GM21717 (cell line): ENCODE measurements around the gene PDLIM5.

Source experiments
- ATAC-seq: cut with Tn5 transposase; IDR thresholded peaks from one replicate; pipeline ENCODE4 v1.9.1; 2021; ENCODE audit warnings: mild to moderate bottlenecking, moderate library complexity; ENCODE audit not compliant: unreplicated experiment

Gene PDLIM5

DNA sequence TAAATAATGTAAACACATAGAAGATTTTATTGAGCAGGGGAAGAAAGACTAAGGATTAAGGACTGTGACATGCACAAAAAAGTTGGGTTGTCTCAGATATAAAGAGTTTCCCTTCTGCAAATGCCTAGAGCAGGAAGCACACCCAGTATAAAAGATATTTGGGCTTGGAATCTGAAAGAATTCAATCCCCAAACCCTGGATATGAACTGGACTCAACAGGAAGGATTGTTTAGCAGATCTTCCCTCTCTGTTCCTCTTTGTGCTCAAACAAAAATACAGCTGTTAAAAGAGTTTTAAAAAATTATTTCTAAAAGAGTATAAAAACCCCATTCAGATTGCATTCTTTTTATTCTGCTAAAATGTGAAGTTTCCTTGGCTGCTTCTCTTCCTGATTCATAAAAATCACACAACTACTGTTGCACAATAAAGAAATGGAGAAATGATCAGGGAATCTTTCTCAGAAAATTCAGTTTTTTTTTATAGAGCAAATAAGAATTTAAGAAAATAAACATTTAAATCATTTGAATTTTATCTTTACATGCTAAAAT lies 71.4 kb downstream of the PDLIM5 start:
- ATAC-seq, result no peak

DNA sequence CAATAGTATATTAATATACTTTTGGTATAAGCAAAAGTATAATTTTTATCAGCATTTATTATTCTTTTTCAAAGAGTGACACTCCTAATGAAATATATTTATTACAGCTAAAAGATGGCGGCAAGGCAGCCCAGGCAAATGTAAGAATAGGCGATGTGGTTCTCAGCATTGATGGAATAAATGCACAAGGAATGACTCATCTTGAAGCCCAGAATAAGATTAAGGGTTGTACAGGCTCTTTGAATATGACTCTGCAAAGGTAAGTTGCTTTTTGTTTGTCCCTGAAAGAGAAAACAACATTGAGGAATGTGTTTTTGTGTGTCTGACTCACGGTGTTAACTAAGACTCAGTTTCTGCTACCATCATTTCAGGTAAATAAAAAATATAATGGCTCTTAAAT lies 71.9 kb downstream of the PDLIM5 start:
- no peak for ATAC-seq

DNA sequence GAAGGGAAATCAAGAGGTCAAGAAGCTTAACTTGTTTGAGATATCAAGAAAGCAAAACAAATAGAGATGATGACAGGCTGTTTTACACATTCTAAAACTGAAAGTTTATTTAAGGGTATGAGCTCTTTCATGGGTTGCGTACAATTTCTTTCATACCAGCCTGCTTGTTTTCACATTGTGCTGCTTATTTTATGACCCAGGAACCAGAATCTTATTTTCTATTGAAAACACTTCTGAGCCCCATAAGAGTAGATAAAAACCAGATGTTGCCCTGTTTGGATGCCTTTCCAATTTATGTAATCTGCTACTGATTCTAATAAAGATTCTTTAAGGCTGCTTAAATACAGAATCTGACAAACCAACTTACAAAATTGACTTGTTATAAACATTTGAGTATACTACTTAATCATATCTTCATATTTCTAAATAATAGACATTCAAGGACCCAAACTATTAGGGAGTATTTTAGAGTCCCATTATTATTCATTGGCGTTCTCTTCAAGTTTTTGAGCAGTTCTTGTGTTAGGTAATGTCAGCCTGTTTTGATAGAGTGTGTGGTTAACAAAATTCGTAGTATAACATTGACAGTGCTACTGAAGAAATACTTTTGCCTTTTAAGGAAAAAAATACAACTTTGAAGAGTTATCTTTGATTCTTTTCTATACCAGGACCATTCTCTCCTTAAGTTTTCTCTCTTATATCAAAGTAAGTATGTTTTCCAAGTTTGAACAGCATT lies 74.4 kb downstream of the PDLIM5 start:
- ATAC-seq, result peak; percentile 76

DNA sequence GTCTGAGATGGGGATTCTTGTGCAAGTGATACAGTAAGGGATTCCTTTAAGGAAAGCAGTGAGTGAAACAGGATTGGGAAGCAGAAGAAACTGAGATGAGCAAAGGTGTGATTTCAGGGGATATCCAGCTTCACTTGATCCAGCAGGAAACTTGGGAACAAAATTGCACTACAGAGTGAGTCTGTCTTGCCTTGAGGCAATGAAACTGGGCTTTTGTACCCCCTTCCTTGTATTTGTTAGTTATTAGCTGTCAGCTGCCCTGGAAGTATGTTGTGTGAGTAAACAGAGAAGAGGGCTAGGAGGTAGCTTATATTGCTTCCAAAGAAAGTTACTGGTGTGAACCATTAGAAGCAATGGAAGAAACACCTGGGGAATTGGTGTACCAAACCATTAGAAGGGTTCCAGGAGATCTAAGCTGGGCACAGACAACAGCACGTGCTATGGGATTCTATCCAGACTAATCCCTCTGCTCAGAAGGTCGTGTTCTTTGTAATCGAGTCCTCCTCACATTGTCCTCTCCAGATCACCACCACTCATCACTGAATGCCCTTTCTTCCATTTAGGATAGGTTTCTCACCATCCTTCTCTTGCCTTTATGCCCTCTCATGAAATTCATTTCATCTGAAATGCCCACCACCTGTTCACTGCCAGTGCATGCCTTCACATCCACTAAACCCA lies 76.0 kb downstream of the PDLIM5 start:
- no peak for ATAC-seq

DNA sequence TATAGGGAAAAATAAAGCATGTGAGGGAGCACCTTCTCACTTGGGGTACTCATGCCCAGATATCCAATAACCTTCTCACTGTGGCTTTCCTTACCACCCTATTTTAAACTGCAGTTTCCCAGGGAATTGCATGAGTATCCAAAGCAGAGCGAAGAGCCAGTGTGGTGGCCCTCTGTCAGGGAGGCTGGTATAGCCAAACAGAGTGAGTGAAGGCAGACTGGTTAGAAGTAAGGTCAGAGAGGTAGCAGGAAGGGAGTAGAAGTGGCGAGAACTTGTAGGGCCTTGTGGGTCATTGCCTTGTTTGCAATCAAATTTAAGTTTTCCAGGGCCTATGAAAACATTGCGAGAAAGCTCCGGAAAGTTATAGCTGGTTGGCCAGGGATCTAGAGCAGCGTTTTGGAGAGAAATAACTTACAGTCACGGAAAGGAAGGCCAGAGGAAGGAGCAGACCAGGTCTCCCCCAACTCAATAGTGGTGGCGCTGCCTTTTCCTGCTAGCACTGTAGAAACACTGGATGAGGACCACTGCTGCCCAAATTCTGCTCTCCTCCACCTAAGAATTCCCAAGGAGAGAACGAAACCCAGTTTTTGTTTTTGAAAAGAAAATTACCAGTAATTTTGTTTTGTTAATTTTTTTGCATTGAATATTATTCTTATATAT lies 77.2 kb downstream of the PDLIM5 start:
- ATAC-seq, result no peak

DNA sequence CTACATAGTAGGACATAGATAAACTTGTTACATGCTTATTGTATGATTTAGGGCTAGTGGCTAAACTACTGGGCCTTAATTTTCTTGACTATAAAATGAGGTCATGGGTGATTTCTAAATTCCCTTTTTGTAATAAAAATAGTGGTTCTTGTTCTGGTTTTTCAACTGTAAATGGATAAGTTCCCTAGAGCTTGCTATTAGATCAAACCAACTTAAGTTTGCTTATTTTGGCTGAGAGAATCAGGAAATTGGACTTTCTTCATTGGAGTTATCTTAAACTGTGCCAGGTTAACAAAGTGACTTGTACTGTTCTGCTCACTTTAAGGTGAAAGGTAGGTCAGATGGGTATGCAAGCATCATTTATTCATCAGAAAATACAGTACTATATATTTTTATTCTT lies 78.3 kb downstream of the PDLIM5 start:
- ATAC-seq, result no peak

DNA sequence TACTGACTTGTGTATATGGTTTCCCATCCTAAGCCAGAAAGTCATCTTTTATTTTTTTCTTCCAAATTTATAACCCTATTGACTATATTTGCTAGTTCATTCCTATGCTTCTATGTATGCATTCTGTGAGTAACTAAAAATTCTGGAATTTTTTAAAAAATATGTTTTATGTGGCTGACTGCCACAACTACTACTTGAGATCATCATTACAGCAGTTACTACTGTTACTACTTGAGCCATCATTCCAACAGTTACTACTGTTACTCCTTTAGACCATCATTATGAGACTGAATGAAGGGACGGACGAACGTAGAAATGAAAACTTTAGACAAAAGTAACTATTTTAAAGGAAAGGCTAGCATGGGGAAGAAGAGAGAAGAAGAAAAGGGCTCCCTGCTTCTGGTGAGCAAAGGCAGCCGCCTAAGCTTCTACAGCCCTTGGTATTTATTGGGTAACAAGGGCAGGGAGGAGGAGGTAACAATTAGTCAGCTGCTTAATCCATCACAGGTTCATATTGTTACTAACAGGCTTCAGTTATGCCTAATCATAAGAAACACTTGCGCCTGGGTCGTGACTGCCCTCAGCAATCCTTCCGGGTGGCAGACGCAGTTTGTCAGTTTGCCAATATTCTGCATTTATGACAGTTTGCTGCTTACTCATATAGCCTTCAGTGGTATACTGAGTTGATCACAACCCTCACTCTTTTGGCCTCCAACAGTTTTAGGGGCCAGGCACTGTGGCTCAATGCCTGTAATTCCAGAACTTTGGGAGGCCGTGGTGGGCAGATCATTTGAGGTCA lies 80.4 kb downstream of the PDLIM5 start:
- ATAC-seq, result no peak

DNA sequence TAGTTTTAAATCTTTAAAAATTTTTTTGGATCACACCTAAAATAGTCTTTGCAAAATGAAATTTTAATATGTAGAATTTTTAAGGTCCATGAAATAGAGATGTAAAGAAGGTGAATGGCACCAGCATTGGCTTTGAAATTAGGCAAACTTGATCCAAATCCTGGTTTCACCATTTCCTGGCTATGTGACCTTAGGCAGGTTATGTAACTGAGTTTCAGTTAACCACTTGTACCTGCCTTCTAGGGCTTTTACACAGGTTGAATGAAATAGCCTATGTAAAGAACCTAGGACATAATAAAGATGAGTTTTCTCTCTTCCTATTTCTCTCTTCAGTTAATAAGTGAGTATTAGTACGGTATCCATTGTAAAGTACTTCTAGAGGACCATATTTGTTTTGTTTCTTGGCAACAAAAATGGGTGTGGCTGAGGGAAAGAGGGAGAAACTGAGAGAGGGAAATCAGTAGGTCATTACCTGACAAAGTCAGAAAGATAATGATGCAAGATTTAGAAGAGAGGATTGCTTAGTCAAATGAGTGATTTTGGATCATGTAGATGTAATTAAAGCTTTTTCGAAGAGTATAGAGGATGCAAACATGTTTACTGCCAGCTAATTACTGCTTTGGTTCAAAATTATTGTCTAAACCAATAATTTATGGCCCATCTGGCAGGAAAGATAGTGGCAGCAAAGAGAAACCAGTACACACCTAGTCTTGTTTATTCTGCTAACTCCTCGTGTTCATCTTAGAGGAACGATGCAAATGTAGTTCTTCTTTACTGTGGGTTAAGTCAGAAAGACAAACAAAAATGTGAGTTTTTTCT lies 81.9 kb downstream of the PDLIM5 start:
- no peak for ATAC-seq

DNA sequence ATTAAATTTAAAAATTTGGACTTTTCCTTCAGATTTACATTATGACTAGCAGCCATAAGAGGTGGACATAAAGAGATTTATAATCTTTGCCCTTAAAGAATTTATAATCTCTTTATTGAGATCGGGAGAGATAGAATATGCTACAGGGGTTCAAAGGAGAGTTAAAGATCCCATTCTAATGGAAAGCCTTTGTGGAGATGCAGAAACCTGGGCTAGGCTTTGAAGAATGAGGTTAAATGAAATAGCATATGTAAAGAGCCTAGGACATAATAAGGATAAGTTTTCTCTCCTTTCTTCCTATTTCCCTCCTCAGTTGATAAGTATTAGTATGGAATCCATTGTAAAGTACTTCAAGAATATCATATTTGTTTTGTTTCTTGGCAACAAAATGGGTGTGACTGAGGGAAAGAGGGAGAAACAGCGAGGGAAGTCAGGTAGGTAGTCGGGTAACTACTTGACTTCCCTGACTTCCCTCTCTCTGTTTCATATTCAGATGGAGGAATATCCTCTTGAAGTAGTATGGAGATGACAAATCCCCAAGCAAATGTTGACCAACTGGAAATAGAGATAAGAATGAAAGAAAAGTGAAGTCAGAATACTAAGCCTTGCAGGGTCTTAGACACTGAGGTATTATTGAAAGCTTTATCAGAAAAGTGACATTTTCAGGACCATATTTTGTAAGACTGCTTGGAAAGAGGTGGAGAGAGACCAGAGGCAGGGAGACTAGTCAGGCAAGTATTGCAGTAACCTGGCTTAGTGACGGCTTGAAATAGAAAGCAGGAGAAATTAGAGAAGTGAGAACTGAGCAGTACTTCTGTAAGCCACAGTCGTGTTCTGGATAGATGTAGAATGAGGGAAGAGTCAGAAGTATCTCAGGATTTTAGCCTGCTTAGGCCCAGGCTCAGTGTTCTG lies 82.9 kb downstream of the PDLIM5 start:
- peak; percentile 96 for ATAC-seq

DNA sequence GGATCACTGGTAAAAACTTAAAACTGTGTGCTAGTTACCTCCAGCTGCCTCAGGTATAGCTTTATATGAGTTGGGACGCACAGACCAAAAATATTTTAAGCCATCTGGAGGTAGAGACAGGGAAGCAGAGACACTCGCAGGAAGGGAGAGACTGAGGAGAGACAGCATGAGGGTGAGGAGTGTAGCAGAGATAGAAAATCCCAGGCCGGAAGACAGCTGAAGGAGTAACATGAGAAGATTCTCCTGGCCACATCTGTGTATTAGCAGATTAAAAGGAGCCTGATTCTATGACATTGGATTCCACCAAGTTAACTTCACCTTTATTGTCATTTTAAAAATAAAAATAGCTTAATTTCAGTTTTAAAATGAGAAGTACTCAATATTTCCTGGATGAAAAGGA lies 84.3 kb downstream of the PDLIM5 start:
- ATAC-seq, result no peak

DNA sequence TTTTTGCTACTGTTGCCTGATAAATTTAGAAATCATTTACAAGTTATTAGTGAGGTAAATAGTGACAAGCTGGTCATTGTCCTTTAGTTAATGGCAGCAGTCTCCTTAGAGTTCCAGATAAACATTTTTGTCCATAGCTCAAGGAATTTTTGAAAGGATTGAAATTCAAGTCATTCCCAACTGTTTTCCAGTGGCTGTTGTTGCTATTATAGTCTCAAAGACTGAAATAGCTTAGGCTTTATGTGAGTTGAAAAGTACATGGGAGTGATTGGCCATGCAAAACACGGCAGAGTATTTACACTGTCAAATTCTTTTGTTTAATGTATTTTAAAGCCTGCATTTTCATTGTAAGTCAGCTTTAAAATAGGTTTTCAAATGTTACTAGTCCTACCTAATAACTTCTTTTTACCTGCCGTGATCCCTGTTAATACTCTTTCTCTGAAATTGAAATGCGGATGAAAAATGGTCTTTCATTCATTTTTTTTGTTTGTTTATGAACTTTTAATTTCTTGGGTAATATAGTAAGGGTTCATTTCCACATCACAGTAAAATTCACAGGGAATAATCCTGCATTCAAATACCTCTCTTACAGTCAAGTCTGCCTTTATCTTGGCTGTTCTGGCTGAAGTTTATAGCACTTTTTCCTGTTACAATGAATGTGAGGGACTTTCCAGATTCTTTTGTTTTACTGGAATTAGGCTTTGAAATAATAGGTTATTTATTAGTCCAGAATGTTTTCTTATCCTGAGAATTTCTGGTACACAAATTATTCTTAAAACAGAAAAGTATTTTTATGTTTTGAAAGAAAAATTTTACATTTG lies 85.1 kb downstream of the PDLIM5 start:
- no peak for ATAC-seq

DNA sequence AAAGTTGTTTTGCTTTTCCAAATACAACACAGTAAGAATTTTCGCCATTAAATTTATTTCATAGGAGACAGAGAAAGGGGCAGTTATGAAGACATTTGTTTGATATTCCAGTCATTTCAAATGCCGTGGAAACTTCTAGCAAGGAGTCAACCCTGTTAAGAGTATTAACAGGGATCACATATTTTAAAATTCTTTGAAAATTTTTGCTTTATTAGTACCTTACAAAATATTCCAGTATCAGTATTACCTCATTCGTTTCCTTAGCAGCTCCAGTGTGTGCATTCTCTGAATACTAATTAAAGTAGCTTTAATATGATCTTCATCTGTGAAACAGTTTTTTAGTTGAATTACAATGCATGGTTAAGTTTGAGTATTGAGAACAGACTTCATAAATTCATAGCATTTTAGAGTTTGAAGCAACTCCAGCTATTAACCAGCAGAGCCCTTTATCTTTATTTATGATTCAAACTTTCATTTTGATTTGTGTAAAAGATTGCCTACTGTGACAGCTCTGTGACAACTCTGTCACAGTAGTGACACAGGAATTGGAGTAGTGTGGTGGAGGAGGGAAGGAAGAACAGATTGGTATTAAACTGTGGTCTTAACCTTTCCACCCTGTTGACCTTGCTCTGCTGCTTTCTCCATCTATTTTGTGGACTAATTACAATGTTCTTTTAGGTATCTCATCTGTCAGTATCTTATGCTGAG lies 86.3 kb downstream of the PDLIM5 start:
- no peak for ATAC-seq

DNA sequence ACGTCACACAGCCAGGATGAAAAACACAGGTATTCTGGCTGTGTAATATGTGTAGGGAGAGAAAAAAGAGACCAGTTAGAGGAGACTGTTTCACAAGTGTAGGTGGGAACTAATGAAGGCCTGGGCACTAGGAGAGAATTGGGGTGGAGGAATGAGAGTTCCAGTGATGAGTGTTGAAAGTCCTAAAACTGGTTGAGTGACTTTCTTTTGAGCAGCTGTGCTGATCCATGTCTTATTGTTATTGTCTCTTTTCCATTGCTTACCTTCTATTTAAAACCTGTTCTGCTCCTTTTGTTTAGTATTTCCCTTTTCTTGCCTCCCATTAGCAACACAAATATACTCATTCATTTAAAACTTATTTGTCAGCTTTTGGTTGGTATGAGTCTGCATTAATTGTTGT lies 88.7 kb downstream of the PDLIM5 start:
- ATAC-seq, result no peak

DNA sequence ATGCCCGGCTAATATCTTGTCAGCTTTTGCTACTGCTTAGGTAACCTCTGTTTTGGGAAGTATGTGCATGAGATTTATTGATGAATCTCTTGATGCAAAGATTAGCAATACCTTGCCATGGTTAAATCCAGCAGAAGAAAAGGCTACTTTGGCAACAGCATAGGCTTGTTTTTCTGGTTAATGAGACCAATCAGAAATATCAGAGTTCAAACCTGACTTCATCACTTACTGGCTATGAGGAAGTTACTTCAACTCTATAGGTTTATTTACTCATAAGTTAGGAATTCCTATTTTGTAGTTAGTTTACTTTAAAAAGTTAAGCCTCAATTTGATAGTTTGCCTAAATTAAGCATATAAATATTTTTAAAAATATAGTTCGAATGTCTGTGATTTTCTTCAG lies 93.1 kb downstream of the PDLIM5 start:
- ATAC-seq, result no peak

DNA sequence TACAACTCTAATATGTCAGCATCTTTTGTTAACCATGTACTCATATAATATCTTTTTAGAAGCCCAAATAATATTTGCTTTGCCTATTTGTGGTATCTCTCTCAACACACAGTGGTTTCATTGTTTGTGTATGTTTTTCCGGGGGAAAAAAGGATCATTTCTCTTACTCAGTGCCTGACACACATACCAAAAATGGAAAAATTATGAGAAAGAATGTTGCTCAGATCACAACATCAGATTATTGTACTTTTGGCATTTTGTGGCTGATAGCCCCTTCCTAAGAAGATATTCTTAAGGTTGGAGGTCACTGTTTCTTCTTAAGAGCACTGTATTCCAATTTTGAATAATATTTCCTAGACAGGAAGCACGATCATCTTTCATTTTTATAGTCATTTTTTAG lies 93.6 kb downstream of the PDLIM5 start:
- no peak for ATAC-seq

DNA sequence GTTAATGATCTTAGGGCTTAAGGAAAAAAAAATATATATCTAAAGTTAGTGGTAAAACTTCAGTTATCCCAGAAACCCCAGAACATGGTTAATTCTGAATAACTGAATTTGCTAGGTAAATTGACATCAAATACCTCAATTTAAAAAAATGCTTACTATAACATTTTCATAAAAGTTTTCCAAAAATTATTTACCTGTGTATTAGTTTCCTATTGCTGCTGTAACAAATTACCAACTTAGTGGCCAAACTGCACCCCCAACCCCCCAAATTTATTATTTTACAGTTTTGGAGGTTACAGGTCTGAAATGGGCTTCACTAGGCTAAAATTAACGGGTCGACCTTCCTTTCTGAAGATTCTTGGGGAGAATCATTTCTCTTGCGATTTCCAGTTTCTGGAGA lies 95.2 kb downstream of the PDLIM5 start:
- no peak for ATAC-seq

DNA sequence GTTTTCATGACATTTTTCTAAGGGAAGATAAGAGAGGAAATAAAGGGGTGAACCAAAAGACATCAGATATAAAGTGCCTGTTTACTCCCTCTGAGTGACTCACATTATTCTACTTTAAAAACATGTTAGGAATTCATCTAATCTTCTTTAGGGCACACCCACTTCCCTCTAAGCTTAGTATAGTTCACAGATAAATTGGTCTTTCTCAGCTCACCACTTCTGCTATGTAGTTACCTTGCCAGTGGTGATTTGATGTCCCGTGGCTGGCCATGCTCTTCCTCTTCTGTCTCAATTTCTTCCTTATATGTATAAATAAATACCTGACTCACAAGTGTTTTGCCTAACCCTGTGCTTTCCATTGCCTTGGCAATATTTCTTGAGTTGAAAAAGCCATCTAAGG lies 96.8 kb downstream of the PDLIM5 start:
- no peak for ATAC-seq

DNA sequence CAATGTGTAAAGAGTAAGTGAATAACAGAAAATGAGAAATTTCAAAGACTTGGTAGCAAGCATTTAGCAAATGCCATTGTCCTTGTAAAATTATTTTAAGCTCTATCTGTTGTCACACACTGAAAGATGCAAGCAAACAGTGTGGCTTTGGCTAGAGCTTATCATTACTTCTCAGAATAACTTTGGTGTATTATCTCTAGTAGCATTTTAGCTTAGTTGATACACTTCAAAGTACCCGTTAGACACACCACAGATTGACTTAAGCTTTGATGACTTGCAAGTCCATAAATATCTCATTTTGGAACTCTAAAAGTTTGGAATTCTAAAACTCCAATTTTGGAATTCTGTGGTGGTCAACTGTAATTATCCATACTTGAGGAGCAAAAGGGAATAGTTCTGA lies 98.6 kb downstream of the PDLIM5 start:
- no peak for ATAC-seq
